H1 (cell line): ENCODE measurements around the gene FAU. TPM values are rescaled to one million over a fixed set of nuclear protein-coding genes. Genes with fewer than 3 reads are reported as not detected.

Experiments
- TBP ChIP-seq: IDR thresholded peaks from 2 replicates; pipeline ENCODE4 v1.6.1; 2011; ENCODE audit warnings: low read depth, low read length, improper control_type of control experiment
- polyA plus RNA-seq, 7 experiments: library from polyadenylated mRNA; depleted of rRNA in 3 of 7; stranded (reverse) in 5 of 7; unstranded in 2 of 7; fragments of >200 nt in 5 of 7; fragments of 200-250 nt in 2 of 7; gene quantifications; 1 replicate in 5 of 7; 2 replicates in 1 of 7; 4 replicates in 1 of 7; pipeline versions ENCODE4 v1.2.1 to v1.2.3, GENCODE V29; 2011 to 2013; ENCODE audit warnings: missing spikeins in 2 of 7, mixed read lengths in 2 of 7
- total RNA-seq: library from RNA; stranded (reverse); fragmentation: NEBNext Ultra II Directional; extraction: Animal tissue kit (Norgen Biotek cat#: 25700); gene quantifications from 2 replicates; pipeline ENCODE4 v1.2.1, GENCODE V29; 2021
- TF ChIP-seq, protein P1 (sequence below): IDR thresholded peaks from 2 replicates; pipeline ENCODE4 v1.6.1; 2012; ENCODE audit warnings: inconsistent platforms
- TF ChIP-seq, protein P2 (sequence below): IDR thresholded peaks from 2 replicates; pipeline ENCODE4 v1.6.1; 2012; ENCODE audit warnings: inconsistent platforms

Gene FAU
- total and polyA plus RNA-seq, 2 of the 8 experiments (the other 6 are each of a cell fraction or from before 2014, with no cell fraction given) = 826 to 896 TPM

DNA sequence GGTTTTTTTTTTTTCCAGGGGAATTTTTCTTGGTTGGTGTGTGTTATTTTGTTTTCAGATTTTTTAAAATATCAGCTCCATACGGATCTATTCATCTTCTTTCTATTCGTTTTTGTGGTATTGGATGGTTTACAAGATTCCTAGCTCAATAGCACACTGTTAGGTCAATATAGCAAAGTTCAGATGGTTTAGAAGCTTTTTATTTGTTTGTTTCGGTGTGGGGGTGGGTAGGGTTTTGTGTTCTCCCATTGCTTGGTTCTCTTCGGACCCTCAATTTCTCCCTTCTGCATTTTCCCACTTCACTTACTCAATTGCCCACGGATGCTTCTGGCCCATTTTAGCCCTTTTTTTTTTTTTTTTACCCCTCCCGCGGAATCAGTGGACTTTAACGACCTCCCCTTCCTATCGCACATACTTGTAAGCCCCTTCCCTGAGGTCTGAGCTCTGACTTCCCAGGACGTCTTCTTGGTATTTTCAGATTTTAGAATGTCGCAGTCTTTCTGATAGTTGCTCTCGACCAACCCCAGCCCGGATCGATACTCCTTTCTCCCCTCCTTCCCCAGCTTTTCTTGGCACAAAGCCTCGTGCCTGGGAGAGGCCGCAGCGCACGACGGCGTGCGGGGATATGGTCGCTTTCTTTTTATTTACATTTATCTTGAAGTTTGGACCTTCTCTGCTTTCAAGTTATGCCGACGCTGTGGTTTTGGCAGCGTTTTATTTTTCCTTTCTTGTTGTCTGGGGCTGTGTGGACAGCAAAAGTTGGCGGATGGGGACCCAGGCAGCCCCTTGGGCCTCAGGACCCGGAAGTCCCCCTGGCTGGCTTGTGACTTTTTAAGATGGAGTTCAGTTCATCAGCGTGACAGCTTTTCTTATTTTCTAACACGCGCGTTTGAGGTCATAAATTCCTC is 43.7 kb upstream of the FAU start (continued):
- TF ChIP-seq, protein P1, sequence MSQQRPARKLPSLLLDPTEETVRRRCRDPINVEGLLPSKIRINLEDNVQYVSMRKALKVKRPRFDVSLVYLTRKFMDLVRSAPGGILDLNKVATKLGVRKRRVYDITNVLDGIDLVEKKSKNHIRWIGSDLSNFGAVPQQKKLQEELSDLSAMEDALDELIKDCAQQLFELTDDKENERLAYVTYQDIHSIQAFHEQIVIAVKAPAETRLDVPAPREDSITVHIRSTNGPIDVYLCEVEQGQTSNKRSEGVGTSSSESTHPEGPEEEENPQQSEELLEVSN = peak; percentile 72; the same call in 1 of the 2 replicates
- TF ChIP-seq TBP = no peak
- TF ChIP-seq, protein P2, sequence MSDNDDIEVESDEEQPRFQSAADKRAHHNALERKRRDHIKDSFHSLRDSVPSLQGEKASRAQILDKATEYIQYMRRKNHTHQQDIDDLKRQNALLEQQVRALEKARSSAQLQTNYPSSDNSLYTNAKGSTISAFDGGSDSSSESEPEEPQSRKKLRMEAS = peak; percentile 67; the same call in 1 of the 2 replicates
- TF ChIP-seq, all 59 proteins: peak for 2
